Measurements from ENCODE around the gene AMPD3. TPM values are rescaled to one million over a fixed set of nuclear protein-coding genes. Genes with fewer than 3 reads are reported as not detected.

AMPD3 gene
- total RNA-seq, 1 experiment from 2014 or later, result 0.19 TPM

DNA sequence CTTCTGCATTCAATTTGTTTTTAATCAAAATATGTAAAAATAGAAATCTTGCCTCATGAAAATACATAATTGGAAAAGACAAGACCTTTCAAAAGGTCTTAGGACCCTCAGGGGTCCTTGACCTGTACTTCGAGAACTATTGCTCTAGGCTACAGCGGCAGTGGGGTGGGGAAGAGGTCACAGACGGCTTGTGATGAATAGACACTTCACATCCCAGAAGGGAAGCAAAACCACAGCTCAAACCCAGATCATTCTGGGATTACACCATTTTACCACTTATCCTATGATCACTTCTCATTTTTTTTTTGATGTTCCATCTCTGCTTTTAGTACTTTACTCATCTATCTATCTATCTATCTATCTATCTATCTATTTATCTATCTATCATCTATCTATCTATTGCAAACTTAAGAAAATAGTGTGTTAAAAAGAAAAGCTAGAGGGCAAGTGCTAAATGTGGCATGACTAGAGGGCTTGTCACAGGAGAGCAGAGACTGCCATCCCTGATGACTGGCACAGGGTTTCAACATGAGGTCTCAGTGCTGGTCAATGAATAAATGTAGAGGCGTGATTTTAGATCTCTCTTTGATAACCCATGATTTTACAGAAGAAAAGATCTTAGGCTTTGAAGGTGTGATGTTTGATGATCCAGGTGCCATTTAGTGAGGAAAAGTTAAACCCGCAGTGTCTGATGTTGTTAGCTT lies 48.9 kb downstream of the AMPD3 start:
- CTCF ChIA-PET, result no interaction called here

GRCh38 chr11:10504490-10504889 lies 49.4 kb downstream of the AMPD3 start:
- H3K27ac ChIP-seq (ENCODE audit: low read depth, low read length, poor library complexity, severe bottlenecking), result no peak overlapping the region
- no peaks in the 10 kb centered on the region for H3K4me1 ChIP-seq (ENCODE audit: insufficient read depth, low read length, poor library complexity, severe bottlenecking)
- no peak for DNase-seq (ENCODE audit: low spot score)
- no peaks in the 10 kb centered on the region for H3K36me3 ChIP-seq (ENCODE audit: insufficient read depth, low read length, poor library complexity, severe bottlenecking)
- ChIA-PET POLR2A (ENCODE audit: low non-redundant PET) (no interaction called here), CTCF (no interaction called here)
- no TSS peak for BruUV-seq (replicated peaks)
- intact Hi-C loops (cut with micrococcal nuclease; ENCODE audit: unreplicated experiment), result no loop called here
- no peak overlapping the region for H3K4me3 ChIP-seq (ENCODE audit: low read depth, low read length, poor library complexity, severe bottlenecking)
- H3K27me3 ChIP-seq (replicated peaks; ENCODE audit: insufficient read depth, low read depth, low read length, poor library complexity), result no peaks in the 10 kb centered on the region
- TF ChIP-seq, protein P1, sequence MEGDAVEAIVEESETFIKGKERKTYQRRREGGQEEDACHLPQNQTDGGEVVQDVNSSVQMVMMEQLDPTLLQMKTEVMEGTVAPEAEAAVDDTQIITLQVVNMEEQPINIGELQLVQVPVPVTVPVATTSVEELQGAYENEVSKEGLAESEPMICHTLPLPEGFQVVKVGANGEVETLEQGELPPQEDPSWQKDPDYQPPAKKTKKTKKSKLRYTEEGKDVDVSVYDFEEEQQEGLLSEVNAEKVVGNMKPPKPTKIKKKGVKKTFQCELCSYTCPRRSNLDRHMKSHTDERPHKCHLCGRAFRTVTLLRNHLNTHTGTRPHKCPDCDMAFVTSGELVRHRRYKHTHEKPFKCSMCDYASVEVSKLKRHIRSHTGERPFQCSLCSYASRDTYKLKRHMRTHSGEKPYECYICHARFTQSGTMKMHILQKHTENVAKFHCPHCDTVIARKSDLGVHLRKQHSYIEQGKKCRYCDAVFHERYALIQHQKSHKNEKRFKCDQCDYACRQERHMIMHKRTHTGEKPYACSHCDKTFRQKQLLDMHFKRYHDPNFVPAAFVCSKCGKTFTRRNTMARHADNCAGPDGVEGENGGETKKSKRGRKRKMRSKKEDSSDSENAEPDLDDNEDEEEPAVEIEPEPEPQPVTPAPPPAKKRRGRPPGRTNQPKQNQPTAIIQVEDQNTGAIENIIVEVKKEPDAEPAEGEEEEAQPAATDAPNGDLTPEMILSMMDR (conservative IDR thresholded peaks at IDR 0.05; ENCODE audit: low read depth, low read length), result no peak
- TF ChIP-seq EZH2 (IDR thresholded peaks at IDR 0.05; ENCODE audit: borderline replicate concordance, low read depth, low read length, poor library complexity, severe bottlenecking), result no peak
- H3K9me3 ChIP-seq (ENCODE audit: low read depth, low read length, poor library complexity, severe bottlenecking), result no peaks in the 10 kb centered on the region

More for the DNA sequence above, 48.9 kb downstream of the AMPD3 start:
- H3K4me3 ChIP-seq (ENCODE audit: low read depth, low read length, poor library complexity, severe bottlenecking), result no peak overlapping the region
- H3K9me3 ChIP-seq (ENCODE audit: low read depth, low read length, poor library complexity, severe bottlenecking), result no peaks in the 10 kb centered on the region
- H3K36me3 ChIP-seq (ENCODE audit: insufficient read depth, low read length, poor library complexity, severe bottlenecking), result no peaks in the 10 kb centered on the region
- BruUV-seq (replicated peaks), result no TSS peak
- no peaks in the 10 kb centered on the region for H3K4me1 ChIP-seq (ENCODE audit: insufficient read depth, low read length, poor library complexity, severe bottlenecking)
- no peak for DNase-seq (ENCODE audit: low spot score)
- POLR2A ChIA-PET (ENCODE audit: low non-redundant PET), result no interaction called here
- H3K27ac ChIP-seq (ENCODE audit: low read depth, low read length, poor library complexity, severe bottlenecking), result no peak overlapping the region
- intact Hi-C loops (cut with micrococcal nuclease; ENCODE audit: unreplicated experiment), result no loop called here
- TF ChIP-seq EZH2 (IDR thresholded peaks at IDR 0.05; ENCODE audit: borderline replicate concordance, low read depth, low read length, poor library complexity, severe bottlenecking), result no peak
- TF ChIP-seq, protein P1 (conservative IDR thresholded peaks at IDR 0.05; ENCODE audit: low read depth, low read length), result no peak
- H3K27me3 ChIP-seq (replicated peaks; ENCODE audit: insufficient read depth, low read depth, low read length, poor library complexity), result no peaks in the 10 kb centered on the region

DNA sequence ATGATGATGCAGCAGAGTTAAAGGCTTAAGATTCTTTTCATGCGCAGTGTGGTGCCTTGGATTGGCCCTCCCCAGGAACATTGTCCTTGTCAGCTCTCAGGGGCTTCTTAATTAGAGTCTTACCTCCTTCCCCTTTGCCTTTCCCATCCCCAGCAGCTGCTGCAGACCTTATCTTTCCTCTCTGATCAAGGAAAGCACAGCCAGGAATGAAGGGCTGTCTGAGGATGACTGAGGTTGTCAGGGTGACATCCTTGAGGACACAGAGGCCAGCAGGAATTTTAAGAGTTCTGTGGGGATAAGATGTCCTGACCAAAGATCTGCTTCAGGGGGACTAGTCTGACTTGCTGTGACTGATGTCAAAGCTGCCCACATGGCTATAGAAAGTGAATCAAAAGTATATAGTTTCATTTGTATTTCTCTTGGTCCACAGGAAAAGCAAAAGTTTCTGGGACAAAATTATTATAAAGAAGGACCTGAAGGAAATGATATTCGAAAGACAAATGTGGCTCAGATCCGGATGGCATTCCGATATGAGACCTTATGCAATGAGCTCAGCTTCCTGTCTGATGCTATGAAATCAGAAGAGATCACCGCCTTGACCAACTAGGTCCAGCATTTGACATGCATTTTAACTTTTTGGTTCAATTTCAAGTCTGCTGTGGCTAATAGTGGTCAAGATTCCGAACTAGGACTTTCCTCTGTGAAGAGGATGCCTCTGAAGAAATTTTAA lies 50.4 kb downstream of the AMPD3 start:
- no peak overlapping the region for H3K27ac ChIP-seq (ENCODE audit: low read depth, low read length, poor library complexity, severe bottlenecking)
- H3K27me3 ChIP-seq (replicated peaks; ENCODE audit: insufficient read depth, low read depth, low read length, poor library complexity), result no peaks in the 10 kb centered on the region
- TF ChIP-seq, protein P1 (conservative IDR thresholded peaks at IDR 0.05; ENCODE audit: low read depth, low read length), result no peak
- TF ChIP-seq EZH2 (IDR thresholded peaks at IDR 0.05; ENCODE audit: borderline replicate concordance, low read depth, low read length, poor library complexity, severe bottlenecking), result no peak
- no peak overlapping the region for H3K4me3 ChIP-seq (ENCODE audit: low read depth, low read length, poor library complexity, severe bottlenecking)
- DNase-seq (ENCODE audit: low spot score), result no peak
- no peaks in the 10 kb centered on the region for H3K4me1 ChIP-seq (ENCODE audit: insufficient read depth, low read length, poor library complexity, severe bottlenecking)
- intact Hi-C loops (cut with micrococcal nuclease; ENCODE audit: unreplicated experiment), result no loop called here
- no peaks in the 10 kb centered on the region for H3K9me3 ChIP-seq (ENCODE audit: low read depth, low read length, poor library complexity, severe bottlenecking)
- ChIA-PET POLR2A (ENCODE audit: low non-redundant PET) (no interaction called here), CTCF (no interaction called here)
- H3K36me3 ChIP-seq (ENCODE audit: insufficient read depth, low read length, poor library complexity, severe bottlenecking), result no peaks in the 10 kb centered on the region
- BruUV-seq (replicated peaks), result no TSS peak
